CD4-positive, alpha-beta T cell treated with Interleukin-6 for 4 hours (primary cell): ENCODE data around the gene STAG2.
"Not testable (repeated sequence)": the region's sequence is repeated elsewhere in the genome, so short reads cannot be mapped to it uniquely, and the experiment has no call there.

Experiments
- DNase-seq: peaks from one replicate; pipeline ENCODE4 v3.0.0-alpha.2; 2020; ENCODE audit warnings: mixed read lengths

Gene STAG2

DNA sequence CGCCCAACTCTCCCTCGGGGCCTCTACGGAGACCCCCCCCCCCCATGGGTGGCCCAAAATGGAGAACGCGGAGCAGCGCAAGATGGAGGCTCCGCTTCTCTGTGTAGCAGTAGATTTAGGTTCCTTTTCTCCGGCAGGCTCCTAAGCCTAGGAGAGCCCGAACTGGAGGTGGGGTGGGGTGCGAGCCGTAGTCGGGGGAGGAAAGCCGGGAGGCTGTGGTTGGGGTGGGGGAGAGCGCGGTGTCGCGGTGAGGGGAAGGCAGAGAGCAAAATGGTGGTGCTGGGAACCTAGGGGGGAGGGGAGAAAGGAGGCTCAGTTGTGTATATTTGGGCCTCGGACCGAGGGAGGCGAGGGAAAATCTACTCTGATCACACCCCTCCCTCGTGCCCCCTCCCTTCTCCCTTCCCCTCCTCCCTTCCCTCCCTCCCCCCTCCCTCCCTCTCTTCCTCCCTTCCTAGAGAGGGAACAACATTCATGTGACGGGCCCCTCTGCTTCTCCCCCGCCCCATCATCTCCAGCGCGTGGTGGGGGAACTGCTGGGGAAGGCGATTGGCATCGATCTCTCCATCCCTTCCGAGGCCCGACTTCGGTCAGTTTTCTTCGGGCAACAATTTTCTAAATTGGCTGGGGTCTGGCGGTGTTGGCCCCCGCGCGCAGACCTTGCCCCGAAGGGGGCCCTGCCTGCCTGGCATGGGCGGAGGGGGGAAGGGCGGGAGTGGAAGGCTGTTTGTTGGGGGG, at the start of gene STAG2:
Gene STAG2, plus strand, starts transcription at position 439 of the 738 bp plus-strand sequence. CDS start 60,922 bp downstream, outside the sequence.
- peak; percentile 56 for DNase-seq

DNA sequence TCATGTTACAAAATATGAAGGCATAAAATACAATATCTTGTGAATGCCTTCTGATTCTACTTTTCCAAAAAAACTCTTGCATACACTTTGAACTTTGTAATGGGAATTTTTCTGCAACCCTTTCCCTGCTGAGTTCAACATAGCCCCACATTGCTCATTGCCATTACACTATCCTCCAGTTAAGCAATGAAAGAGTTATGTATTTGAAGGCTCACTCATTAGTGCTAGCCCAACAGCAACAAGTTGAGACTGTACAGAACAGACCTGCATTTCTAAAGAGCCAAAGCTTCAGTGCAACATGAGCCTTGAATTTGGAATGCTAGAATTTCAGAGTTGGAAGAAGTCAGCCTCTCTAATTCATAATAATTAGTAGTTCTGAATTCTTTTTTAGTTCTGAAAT, 44.4 kb upstream of the STAG2 start:
- no peak for DNase-seq

DNA sequence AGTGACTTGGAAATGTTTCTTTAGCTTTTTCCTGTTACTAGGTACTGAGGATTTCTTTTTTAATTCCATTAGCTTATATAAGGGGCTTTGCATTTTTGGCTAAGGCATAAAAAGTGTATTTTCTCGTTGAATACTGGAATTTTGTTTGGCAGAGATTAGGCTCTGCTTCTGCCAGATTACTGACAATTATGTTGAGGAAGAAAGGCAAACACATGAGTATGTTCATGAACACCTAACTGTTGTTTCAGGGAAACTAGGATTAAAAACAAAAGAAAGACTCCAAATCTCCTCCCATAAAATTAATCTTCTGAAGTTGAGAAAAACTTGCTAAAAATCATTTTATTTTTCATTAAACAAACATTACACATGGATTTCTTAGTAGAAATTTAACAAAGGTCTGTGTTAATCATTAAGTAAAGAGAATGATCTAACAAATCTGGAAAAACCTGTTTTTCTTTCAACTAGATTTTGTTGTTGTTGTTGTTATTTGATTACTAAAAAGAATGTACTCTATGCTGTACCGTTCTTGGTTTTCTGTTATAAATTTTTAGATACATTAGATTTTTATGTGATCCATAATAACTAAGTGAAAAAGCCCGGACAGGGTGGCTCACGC, 43.3 kb upstream of the STAG2 start:
- no peak for DNase-seq

DNA sequence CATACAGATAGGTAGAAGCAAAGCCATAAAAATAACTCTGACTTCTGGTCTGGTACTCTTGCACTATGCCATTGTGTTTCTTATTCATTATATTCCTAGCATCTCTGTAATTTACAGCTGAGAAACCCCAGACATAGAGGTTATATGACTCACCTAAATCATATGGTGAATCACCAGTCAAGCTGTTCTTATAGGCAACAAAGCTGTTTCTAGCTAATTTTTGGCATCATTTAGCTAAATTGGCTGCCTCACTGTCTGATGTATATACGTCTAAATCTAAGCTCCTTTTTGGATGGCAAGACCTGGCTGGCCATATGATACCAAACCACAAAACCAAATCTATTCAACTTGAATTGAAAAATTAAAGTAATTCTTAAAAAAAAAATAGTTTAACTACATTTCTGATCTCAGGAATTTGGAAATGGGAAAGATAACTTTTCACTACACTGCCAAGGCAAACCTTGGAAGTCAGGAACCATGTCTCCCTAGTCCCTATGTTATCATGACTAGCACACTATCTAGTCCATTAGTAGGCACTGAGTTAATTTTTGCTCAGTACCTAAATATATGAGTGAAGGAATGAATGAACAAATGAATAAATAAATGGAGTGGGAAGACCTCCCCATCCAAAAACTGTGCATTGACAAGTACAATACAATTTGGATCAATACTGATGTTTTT, 41.3 kb upstream of the STAG2 start:
- no peak for DNase-seq

DNA sequence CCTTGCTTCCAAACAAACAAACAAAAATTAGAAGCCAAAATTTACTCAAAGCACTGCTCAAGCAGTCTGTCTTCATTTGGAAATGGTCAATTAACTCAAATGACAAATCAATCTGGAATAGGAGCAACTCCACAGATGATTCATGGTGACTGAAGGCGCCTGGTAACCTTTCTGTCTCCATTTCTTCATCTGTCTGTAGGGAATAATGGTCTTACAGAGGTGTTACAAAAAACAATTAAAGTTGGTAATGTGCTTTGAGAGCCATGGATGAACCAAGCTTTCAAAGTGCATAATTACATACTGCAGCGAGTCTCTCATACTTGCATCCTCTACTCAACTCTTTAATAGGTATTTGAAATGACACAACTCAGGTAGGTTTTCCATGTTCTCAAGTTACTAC, 38.3 kb upstream of the STAG2 start:
- DNase-seq = no peak

DNA sequence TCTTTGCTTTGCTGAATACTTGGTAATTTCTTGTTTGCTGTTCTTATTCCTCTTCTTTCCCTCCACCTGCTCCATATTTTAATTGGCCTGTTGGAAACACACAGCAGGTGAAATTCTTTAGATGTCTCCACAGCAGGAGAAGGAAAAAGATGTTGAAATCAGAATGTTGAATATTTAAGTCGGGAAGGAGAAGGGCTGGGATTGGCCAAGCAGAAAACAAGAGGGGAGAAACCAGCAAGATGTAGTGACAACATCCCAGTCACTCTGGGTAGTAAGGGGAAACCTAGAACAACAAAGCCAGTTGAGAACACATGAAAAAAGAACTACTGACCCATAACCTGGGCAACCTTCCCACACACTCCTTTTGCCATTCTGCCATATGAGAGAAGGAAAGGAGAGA, 37.3 kb upstream of the STAG2 start:
- no peak for DNase-seq

DNA sequence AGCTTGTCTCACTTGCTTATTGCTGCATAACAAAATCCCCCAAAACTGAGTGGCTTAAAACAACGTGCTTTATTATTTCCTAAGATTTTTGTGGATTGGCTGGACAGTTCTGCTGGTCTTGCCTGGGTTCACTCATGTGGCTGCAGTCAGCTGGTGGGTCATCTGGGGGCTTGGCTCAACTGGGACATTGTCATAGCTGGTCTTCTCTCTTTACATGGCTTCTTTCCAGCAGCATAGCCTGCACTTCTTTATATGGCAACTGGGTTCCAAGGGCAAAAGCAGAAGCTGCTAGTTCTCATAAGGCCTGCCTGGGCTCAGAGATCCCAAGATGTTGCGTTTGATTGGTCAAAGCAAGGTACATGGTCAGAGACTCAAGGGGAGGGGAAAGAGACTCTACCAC, 33.7 kb upstream of the STAG2 start:
- DNase-seq = no peak

DNA sequence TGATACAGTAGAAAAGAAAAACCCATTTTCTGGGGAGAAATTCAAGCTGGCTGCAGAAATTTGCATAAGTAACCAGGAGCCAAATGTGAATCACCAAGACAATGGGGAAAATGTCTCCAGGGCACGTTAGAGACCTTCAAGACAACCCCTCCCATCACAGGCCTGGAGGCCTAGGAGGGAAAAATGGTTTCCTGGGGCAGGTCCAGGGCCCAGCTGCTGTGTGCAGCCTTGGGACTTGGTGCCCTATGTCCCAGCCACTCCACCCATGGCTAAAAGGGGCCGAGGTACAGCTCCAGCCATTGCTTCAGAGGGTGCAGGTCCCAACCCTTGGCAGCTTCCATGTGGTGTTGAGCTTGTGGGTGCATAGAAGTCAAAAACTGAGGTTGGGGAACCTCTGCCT, 29.5 kb upstream of the STAG2 start:
- DNase-seq = not testable (repeated sequence)

DNA sequence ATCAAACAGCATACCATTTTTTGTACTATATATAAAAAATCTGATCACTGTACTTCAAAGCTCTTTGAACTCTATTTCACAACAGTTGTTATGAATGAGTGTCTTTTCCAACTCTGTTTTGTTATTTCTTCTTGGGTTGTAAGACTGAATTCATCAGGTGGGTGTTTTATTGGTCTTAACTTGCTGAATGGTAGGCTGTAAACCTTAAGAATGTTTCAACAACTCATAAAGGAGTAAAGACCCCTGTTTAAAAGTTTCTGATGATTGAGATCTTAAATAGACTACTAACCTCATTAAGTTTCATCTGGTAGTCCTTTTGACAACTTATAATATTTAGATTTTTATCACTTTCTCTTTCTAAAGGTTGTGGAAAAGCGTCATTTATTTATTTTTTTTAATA, 18.4 kb upstream of the STAG2 start:
- DNase-seq = no peak

DNA sequence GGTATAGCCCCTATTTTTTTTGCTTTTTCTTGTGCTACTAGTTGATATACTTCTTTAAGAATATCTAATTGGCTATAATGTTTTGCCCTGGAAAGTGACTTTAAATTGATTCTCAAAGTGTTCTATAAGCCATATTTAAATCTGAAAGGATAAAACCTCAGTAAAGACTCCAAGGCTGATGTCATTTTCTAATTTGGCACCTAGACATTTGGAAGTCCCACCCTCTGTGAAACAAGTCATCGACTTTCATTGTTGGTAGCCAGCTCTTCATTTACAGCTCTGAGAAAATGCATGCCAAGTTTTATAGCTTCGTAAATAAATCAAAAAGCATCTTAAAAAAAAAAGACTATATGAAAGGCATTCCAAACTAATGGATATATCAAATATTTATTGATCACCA, 18.0 kb upstream of the STAG2 start:
- DNase-seq = no peak

DNA sequence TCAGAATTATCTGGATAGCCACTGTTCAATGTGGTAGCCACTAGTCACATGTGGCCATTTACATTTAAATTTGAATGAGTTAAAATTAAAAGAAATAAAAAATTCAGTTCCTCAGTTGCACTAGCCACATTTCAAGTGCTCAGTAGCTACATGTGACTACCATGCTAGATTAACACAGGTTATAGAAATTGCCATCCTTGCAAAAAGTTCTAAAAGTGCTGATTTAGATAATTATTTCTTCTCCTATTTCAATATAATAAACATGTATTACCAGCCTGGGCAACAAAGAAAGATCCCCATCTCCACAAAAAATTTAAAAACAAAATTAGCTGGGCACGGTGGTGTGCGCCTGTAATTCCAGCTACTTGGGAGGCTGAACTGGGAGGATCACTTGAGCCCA, 11.7 kb upstream of the STAG2 start:
- DNase-seq = no peak

DNA sequence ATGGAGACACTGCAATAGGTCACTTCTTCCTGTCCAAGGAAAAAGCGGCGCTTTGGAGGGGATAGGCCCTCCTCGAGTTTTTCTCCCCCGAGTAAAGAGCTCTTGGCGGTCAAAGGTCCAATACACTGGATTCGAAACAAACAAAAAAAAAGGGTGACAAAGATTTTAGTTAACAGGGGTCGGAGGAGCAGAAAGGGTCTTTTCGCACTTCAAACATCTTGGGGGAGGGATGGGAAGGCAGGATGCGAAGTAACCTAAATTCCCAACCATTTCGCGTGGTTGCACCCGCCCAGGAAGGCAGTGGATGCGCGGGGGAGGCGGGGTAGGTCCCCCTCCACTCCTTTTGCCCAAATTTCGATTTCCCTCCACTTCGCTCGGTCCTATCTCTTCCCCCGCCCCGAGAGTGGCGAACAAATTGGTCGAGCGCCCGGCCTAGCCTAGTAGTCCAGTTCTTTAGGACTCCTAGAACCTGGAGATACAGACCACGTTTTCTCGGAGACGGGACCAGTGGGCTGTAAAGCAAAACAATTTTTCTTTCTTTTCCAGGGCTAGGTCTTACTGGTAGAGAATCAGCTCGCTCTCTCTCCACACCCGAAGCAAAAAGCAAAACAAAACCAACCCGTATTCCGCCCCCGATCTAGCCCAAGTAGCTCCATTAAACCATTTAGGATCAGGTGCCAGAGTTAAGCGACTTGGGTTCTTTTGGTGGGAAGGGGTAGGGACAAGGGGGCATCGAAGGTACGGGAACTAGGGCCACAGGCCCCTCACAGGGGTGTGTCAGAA, 2.0 kb upstream of the STAG2 start:
- DNase-seq = peak; percentile 29

DNA sequence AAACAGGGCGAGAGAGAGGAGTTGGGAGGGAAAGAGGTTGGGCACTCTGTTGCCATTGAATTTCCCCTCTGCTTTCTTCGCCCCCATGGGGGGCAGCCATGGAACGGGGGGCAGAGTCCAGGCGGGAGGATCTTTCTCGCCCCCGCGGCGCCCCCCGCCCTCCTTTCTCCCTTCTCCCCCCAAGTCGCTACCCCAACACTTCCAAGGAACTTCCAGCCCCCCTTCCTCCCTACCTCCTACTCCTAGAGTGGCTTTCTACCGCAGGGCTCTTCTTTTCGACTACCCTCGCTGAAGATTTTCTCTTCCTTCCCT, 594 bp upstream of the STAG2 start:
- DNase-seq = no peak

DNA sequence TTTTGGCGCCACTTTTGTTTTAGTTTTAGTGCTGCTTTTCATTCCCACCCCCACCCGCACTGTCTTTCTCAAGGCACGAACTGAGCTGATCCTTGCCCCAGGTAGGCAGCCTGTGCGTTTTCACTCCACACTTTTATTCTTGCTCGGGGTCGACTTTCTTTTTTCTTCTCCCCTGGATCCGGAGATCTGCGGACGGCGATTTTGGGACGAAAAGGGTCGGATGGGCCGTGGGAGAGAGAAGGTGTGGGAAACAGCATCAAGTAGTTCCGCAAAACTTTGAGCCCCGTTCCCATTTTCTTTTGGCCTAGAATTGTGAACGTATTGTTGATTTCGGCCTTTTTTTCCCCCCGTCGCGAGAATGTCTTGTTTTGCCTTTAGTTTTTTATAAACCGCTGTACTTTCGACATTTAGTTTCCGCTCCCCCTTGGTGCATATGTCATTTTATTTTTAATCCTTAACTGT, 531 bp downstream of the STAG2 start:
- no peak for DNase-seq

DNA sequence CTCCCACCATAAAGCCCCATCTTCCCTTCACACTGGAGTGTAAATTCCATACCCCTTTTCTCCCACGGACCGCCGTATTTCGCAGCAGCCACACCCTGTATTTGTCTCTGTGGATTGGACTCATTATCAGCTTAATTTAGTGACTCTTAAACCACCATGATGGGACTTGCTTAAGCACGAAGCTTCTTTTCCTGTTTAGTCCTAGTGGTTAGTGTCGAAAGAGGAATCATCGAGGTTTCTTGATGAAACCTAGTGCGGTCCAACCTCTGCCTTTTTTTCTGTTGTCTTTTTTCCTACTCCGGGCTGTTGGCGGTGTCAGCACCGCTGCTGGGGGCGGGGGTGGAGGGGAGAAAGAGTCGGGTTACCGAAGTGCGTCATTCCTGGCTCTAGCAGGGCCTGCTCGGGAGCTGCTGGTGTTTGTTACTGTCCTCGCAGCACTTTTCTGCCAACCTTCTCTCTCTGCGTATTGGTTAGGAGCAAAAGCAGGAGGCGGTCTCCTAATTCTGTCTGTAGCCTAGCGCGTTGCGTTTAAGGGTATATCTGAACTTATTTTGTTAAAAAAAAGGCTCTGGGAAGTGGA, 1.4 kb downstream of the STAG2 start:
- peak; percentile 84 for DNase-seq

DNA sequence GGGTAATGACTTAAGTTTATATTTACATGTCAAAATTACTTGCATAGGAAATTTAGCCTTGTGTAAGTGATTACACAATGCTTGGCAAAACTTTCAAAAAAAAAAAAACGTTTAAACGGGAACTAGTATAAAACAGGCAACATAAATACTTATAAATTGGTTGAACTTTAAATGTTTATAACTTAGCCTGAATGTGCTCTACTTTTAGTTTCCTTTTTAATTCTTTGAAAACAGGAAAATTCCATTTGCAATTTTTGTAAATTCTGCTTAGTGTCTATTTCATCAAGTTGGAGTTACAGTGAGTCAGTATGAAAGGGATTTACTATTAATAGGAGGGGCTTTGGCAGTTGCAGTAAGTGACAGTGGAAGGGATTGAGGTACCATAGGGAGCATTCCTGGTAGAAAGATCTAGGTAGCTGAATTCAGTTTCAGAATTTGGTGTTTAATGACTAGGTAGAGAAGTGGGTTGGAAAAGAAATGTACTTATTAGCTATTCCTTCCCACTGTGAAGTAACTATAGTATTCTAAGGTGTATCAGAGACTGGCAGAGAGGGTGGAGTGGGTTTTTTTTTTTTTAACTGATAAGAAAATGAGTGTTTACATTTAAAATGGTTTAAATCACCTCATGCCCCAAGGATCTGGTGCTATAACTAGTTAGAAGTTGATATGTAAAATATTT, 2.8 kb downstream of the STAG2 start:
- DNase-seq = no peak

DNA sequence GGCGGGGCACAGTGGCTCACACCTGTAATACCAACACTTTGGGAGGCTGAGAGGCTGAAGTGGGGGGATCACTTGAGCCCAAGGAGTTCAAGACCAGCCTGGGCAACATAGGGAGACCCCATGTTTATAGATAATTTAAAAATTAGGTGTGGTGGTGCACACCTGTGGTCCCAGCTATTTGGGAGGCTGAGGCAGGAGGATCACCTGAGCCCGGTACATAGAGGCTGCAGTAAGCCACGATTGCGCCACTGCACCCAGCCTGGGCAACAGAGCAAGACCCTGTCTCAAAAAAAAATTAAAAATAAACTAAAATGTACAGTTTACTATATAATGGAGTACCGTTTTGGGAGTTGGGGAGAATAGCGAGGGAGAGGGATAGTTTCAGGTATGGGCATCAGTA, 4.2 kb downstream of the STAG2 start:
- DNase-seq = no peak

DNA sequence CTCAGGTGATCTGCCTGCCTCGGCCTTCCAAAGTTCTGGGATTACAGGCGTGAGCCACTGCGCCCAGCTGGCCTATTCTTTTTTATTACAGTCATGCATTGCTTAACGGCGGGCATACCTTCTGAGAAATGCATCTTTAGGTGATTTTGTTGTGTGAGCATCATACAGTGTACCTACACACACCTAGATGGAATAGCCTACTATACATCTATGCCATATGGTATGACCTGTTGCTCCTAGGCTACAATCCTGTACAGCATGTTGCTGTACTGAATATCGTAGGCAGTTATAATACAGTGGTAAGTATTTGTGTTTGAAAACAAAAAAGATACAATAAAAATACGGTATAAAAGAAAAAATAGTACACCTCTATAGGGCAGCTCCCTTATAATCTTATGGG, 6.0 kb downstream of the STAG2 start:
- no peak for DNase-seq

DNA sequence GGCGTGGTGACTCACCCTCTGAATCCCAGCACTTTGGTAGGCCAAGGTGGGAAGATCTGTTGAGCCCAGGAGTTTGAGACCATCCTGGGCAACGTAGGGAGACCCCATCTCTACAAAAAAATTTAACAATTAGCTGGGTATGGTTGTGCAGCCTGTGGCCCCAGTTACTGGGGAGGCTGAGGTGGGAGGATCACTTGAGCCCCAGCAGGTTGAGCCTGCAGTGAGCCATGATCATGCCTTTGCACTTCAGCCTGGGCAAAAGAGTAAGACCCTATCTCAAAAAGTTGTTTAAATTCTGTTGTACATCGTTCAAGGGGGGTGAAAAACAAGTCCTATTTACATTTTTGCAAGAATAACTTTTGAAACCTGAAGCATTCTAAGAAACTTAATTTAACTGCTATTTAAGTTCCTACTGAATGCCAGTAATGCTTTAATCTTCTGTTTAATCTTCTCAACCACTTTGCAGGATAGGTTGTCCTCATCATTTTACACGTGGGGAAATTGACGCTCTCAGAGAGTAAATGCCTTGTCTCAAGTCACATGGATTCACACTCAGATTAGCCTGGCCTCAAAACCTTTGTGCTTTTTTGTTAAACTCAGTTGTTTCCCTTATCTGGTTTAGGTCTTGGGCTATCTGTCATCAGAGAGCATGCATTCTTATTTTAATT, 7.0 kb downstream of the STAG2 start:
- DNase-seq = no peak

DNA sequence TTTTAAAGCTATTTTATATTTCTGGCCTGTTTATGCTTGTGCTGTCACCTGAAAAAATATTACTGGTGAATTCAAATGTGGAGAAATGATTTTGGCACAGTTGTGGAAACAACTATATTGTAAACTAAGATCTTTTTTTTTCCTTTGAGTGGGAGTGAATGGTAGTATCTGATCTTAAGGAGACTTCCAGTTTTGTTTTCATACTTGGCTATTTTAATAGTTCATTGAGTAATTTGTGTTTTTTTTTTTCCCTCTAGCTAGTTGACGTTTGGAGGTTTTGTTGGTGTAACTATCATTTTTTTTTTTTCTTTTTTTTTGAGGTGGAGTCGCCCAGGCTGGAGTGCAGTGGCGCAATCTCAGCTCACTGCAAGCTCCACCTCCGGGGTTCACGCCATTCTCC, 10.5 kb downstream of the STAG2 start:
- DNase-seq = no peak

DNA sequence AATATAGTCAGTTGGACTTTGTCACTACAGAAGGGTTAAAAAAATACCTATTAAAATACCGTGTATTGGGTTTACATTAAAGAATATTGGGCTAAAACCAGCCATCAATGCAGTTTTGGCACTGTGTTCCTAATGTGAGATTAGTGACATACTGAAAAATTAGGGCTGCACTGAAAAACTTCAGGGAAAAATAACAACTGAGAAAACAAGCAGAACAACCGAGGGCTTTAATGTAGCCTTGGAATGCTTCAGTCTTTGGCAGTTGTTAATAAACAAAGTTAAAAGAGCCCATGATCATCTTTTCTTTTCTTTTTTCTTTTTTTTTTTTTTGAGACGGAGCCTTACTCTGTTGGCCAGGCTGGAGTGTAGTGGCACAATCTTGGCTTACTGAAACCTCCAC, 12.4 kb downstream of the STAG2 start:
- DNase-seq = no peak

DNA sequence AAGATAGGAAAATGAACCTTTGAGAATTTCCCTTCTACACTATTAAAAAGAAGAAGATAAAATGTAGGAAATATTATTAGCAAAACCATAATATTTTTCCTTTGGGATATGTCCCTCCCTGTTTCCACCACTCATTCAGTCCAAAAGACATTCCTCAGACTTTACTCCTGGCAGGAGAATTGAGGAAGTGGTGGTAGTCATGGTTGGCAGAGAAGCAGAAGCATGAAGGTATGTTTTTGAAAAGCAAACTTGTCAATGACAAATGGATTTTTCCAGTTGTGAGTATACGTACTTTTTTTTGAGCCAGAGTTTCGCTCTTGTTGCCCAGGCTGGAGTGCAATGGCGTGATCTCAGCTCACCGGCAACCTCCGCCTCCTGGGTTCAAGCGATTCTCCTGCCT, 13.7 kb downstream of the STAG2 start:
- DNase-seq = no peak
